Eye (tissue), 1 donor: ENCODE measurements around the gene MON1B.
"Not testable (repeated sequence)": the region's sequence is repeated elsewhere in the genome, so short reads cannot be mapped to it uniquely, and the experiment has no call there.

Experiments
- DNase-seq: peaks from one replicate; pipeline ENCODE4 v3.0.0-alpha.2; 2015

Gene MON1B

DNA sequence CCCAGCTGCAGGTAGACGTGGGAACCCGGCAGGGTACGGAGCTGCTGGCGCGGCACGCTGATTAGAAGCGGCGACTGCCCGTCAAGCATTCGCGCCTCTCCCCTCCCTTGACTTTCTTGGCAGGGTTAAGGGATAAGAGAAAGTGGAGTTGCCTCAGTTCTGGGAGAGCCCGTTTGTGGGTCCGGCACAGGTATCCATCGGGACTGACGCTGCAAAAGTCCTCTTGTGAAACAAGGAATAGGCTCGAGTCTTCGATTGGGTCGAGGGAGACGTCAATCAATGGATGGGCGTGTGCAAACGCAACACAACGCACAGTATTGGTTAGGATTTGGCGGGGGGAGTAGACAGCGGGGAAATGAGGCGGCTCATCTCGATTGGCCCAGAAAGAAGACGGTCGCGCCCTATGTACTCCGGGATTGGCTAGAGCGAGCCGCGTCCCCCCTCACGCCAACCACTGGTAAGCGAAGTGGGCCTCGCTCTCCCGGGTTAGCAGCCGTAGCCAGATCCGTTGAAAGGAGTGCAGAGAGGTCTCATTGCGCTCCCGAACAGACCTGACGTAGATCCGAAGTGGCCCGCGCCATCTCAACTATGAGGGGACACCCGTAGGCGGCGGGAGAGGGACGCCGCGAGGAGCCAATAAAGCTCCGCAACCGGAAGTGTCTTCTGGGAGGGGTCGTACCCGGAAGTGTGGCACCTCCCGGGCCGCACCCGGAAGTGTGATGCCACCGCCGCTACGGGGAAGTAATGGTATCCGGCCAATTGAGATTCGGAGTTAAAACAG, at the start of gene MON1B:
MON1B (plus strand) TSS at position 713 of the 781 bp plus-strand sequence. CDS start 296 bp downstream, outside the sequence.
- peak; percentile 99 for DNase-seq

DNA sequence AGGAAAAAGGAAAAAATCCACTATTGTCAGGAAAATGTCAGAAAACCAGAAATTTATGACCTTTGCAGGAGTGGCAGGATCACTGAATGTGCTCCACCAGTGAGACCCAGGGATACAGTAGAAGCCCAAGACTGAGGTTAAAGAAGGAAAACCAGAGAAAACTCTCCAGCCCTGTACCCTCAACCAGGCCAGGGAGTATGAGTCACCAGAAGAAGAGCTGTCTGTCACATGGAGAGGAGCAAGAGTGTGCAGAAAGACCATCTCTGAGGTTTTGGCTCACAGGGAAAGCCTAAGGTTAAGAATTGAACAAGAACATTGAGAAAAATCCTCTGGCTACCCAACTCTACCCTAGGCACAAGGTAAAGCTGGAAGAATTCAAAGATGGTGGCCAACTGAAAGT, 47.6 kb upstream of the MON1B start:
- no peak for DNase-seq

- no peak for DNase-seq
Observed at GRCh38 chr16:77148121-77148520, 42.9 kb upstream of the MON1B start.

DNA sequence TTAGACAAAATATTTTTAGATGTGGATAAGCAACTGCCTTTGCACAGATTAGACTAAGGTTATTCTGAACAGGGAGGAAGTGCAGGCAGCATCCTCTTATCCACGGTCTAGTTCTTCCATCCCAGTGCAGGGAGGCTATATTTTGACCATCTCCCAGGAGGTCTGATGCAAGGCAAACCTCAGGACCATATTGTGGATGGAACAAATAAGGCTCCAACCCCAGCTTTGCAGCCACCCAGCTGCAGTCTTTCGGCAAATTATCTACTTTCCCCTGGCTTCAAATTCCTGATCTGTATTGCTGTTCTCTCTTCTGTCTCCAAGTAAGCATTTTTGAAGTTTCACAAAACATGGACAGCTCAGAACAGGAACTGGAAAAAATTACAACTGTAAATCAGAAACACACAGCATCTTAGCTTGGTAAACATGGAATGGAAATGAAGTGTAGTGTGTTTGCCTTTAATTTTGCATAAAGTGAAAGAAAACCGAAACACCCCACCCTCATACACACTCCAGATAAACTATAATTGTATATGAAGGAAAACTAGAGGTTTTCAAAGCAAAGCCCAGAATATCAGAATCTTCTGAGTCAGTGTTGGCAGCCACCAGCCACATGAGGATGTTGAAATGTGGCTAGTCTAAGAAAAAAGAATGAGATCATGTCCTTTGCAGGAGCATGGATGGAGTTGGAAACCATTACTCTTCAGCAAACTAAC, 33.5 kb upstream of the MON1B start:
- no peak for DNase-seq

DNA sequence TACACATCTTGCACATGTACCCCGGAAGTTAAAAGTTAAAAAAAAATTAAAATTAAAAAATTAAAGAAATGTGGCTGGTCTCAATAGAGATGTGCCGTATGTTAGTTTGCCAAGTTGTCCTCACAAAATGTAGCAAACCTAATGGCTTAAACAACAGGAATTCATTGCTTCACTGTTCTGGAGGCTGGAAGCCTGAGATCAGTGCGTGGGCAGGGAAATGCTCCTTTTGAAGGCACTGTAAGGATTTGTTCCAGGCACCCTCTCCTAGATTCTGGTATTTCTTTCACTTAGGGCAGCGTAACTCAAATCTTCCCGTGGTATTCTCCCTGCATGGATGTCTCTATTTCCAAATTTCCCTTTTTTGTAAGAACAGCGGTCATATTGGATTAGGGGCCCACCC, 32.7 kb upstream of the MON1B start:
- DNase-seq: no peak

DNA sequence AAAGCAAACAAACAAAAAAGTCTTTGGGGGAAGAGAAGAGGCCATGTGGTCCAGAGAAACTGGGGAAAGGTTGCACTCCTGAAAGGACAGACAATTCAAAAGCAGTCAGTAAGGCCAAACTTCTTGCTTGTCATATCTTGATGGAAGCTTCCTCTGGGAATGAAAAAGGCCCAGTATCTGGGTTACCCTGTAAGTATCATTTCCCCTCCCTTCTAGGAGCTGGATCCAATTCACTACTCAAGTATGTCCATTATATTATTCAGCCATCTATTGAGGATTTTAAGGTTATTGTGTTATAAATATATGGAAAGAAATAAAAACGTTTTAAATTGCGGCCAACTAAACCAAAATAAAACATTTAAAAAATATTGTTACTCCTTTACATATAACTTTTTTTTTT, 26.0 kb upstream of the MON1B start:
- DNase-seq: no peak

DNA sequence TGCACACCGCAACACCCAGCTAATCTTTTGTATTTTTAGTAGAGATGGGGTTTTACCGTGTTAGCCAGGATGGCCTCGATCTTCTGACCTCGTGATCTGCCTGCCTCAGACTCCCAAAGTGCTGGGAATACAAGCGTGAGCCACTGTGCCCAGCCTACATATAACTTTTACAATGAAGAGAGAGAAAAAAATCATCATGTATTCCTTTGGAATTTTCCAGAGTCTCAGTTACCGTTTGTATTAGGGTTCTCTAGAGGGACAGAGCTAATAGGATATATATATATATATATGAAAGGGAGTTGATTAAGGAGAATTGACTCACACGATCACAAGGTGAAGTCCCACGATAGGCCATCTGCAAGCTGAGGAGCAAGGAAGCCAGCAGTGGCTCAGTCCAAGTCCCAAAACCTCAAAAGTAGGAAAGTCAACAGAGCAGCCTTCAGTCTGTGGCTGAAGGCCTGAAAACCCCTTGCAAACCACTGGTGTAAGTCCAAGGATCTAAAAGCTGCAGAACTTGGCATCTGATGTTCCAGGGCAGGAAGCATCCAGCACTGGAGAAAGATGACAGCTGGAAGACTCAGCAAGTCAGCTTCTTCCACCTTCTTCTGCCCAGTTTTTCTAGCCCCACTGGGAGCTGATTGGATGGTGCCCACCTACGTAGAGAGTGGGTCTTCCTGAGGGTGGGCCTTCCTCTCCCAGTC, 25.3 kb upstream of the MON1B start:
- DNase-seq: not testable (repeated sequence)

DNA sequence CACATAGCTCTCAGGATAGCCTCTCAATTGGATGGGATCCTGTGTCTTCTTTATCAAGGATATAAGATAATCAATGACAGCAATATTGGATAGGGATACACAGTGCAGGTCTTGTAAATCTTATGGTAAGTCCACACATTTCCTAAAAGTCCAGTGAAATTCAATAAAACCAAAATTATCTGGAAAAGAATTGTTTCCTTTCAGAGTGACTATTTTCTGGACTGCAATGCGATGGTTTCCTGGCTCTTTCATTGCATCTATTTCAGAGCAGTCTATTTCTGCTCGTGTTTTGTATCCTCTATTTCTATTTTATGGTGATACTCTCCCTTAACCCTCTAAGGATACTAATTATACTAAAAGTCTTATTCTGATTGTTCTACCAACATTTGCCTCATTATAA, 24.3 kb upstream of the MON1B start:
- no peak for DNase-seq

DNA sequence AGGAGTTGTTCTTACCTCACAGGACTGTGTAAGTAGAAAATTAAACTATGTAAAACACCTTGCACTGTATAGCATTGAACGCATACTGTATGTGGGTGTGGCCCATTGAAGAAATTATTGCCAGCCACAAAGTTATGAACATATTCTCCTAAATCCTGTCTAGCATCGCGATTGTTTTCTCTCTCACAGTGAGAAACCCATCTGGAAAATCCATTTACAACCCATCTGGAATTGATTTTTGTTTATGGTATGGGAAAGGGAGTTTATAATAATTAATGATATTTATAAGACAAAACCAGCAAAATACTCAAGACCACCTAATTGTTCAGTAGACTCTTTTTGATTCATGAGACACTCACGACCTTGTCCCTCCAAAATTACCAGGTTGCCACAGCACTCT, 22.1 kb upstream of the MON1B start:
- no peak for DNase-seq

DNA sequence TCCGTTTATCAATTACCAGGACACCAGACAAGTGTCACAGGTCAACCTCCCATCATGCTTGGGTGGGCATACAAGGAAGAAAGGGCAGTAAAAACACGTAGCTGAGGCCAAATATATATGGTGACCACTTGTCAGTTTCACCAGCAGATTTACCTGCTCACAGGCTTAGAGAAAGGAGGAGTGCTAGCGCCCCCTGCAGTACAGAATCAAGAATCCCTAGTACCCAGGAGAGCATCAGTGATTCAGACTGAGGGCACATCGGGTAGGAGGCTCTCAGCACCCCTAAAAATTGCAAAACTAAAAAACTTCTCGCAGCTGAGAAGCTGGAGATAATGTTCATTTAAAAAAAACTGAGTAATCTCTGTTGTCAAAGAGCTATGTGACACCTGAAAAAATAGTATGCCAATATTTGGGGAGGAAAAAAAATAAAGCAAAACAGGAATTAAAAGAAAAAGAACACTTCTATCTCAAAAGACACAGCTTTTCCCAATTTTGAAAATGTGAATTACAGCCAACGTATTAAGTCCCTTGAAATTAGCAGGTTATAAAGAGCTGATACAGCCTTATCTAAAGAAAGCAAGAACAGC, 21.2 kb upstream of the MON1B start:
- peak; percentile 80 for DNase-seq

DNA sequence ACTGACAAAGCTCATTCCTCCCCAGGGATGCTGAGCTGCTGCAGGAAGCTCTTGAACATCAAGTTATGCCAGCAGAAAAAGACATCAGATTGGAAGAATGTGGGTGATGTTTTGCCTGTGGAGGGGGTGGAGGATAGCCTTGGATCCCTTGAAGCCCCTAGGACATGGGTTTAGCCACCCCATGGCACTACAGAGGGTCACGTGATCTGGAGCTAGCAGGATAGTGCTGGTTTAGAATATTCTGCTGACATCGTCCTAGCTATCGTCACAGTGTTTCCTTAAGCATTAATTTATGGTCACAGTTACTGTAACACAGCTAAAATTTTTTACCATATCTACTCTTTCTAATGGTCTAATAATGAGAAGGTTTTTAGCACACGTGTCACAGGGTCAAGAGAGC, 20.2 kb upstream of the MON1B start:
- DNase-seq: no peak

DNA sequence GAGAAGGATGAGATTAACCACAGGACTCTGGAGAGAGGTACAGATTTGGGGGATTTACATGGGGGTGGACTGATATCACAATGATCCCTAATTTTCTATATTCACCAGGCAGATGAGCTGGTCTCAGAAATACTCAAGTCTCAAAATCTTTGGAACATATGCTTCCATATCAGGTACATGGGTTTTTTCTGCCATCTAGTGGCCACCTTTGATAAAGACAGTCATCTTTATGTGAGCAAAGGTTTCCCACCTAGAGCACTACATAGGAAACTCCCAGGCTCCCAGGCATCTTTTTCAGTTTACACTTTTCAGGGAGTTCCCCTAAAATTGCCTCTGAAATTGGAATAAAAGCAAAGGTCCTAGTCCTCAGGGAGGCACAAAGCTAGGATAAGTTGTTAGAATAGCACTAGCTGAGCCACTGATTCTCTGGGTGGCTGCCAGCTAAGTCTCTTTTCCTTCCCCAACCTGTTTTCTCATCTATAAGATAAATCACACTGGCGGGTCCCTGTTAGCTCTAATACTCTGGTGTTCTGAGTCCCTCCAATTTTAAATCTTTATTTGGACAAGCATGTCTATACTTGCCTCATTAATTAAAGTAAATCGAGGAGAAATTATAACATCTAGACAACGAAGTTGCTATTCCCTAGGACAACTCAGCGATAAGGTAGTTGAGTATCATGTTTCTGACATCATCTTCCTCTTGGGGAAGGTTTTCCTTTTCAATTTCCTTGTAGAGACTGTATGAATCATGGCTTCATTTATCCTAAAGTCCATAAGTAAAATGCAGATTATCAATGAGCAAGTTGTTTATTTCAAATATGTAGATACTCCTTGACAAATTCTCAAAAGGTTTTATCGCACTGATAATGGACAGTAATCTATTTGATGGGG, 19.0 kb upstream of the MON1B start:
- DNase-seq: peak; percentile 91

GRCh38 chr16:77172951-77173350, 18.0 kb upstream of the MON1B start:
- DNase-seq: no peak

DNA sequence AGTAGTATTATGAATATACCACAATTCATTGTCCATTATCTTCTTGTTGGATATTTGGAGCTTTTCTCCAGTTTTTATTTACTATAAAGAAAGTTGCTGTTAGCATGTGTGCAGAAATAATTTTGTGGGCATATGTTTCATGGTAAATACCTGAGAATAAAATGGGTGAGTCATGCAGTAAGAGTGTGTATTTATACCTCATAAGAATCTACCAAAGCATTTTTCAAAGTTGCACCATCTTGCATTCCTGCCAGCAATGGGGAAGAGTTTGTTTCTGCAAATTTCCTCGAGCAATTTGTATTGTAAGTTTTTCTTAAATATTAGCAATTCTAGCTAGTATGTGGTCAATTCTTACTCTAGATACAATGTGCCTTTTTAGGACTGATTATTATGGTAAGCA, 7.9 kb upstream of the MON1B start:
- DNase-seq: no peak

DNA sequence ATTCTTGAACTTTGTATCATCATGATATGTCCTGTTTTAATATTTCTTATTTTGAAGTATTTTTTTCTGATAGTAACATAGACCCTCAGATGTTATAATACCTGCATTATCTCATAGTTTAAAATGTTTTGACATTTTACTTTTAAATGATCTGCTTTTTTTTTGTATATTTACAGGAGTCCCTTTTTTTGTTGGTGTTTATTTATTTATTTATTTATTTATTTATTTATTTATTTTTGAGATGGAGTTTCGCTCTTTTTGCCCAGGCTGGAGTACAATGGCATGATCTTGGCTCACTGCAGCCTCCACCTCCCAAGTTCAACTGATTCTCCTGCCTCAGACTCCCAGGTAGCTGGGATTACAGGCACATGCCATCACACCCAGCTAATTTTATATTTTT, 4.7 kb upstream of the MON1B start:
- not testable (repeated sequence) for DNase-seq

DNA sequence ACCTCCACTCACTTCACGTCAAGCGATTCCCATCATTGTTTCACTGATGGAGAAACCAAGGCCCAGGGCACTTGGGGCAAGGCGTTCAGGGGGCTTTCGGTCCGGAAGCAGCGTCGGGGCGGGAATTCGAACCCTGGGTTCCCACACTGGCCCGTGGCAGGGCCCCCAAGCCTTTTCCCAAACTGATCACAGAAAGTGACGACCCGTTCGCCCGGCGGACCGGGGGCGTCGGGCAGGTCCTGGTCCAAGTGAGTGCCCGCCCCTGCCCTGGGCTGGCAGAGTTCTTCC, 856 bp upstream of the MON1B start:
- DNase-seq: no peak

DNA sequence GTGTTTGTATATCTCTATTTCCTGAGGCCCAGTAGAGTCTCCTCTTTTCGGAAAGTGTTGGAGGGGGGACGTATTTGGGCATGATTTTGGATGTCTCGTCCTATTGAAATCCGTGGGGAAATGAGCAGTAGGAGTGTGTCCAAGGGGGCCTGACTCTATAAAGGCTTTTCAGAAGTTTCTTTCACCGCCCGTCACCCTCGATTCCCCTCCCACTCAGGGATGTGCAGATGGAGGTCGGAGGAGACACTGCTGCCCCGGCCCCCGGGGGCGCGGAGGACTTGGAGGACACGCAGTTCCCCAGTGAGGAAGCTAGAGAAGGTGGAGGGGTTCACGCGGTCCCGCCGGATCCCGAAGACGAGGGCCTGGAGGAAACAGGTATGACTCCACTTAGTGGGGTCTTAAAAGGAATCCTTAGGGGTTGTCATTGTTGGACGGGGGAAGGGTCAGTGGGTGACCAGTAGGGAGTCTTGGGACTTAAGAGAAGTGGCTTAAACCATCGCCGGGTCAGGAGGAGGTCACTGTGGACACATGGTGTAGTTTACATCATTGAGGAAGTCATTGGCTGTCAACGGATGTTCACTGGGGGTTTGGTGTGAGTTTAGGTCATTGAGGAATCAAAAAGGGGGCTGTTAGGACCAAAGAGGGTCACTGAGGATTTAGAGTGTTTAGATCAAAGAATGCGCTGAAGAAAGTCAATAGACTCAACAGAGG, 424 bp downstream of the MON1B start:
- no peak for DNase-seq

DNA sequence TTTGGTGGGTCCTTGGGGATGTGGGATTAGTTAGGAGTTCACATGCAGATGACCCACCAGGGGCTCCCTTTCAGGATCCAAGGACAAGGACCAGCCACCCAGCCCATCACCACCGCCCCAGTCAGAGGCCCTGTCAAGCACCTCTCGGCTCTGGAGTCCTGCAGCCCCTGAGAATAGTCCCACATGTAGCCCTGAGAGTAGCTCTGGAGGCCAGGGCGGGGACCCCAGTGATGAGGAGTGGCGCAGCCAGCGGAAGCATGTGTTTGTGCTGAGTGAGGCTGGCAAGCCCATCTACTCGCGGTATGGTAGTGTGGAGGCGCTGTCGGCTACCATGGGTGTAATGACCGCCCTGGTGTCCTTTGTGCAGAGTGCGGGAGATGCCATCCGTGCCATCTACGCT, 2.4 kb downstream of the MON1B start:
- DNase-seq: no peak

- DNase-seq: no peak
Observed at GRCh38 chr16:77194295-77195231, 3.6 kb downstream of the MON1B start.

GRCh38 chr16:77195411-77195810, 4.4 kb downstream of the MON1B start:
- no peak for DNase-seq

DNA sequence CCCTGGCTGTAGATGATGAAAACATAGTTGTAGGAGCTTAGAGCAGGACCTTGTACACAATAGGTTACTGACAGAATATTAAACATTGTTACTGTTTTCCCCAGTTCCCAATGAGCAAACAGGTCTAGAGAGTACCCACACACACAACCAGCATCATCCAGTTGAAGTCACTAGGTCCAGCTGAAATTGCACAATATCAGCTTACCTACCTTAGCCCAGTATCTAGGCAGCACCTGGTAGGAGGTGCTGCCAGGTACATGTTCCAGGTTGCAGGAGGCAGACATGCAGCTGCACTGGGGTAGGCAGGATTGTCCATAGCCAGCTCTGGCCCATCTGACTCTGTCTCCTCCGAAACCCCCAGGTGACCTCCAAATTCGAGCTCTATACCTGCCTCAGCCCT, 6.8 kb downstream of the MON1B start:
- no peak for DNase-seq
